Measurements from ENCODE around the gene HHIPL1. TPM values are rescaled to one million over a fixed set of nuclear protein-coding genes. Genes with fewer than 3 reads are reported as not detected.

The HHIPL1 gene
- polyA plus RNA-seq, 2 of the 4 experiments (the other 2 are of a cell fraction) = 0.19 to 0.23 TPM

- FAIRE-seq (no peak), DNase-seq (ENCODE audit: low read depth in 1 of 2, low spot score in 1 of 2) (no peak), ATAC-seq (peak; percentile 32 to 50; a peak in 3 of 6 replicates)
- H3K4me1 ChIP-seq = no peaks in the 10 kb centered on the region
- no peak overlapping the region for H3K4me2 ChIP-seq
- H3K9me3 ChIP-seq = no peaks in the 10 kb centered on the region
- no peak overlapping the region for H3K4me3 ChIP-seq
- H3K27ac ChIP-seq = no peak overlapping the region
- no peak for TF ChIP-seq CHD2 (IDR thresholded peaks at IDR 0.05; ENCODE audit: low read length, partially characterized antibody)
- no peak for TF ChIP-seq EHF (CRISPR knock-in tag; IDR thresholded peaks at IDR 0.05)
- no peak for TF ChIP-seq HMGXB4 (CRISPR knock-in tag; IDR thresholded peaks at IDR 0.05; ENCODE audit: borderline replicate concordance)
- no peak for TF ChIP-seq KDM1A (IDR thresholded peaks at IDR 0.05; ENCODE audit: low read depth)
- no peak for TF ChIP-seq CEBPB (IDR thresholded peaks at IDR 0.05)
- TF ChIP-seq ESRRA (IDR thresholded peaks at IDR 0.05; ENCODE audit: borderline replicate concordance, low read length) = no peak
- TF ChIP-seq USF2 (IDR thresholded peaks at IDR 0.05) = no peak
- 64% methylated on average over 4 of the region's 5 CpGs for WGBS (ENCODE audit: missing lambda C conversion rate)
- POLR2A ChIA-PET = no interaction called here
- CTCF ChIA-PET = interaction anchor here (1.1 to 1.5 kb wide), 3 partner anchors 8 to 161 kb away, joined by 3 to 6 read pairs (median 4); no protein-coding TSS in a partner anchor
Observed at GRCh38 chr14:99724196-99724891, 79.4 kb downstream of the HHIPL1 start.

- 85% methylated on average over 15 of the region's 15 CpGs for WGBS (ENCODE audit: missing lambda C conversion rate)
- TF ChIP-seq RCOR1 (IDR thresholded peaks at IDR 0.05; ENCODE audit: low read depth, low read length) (no peak), SMC3 (IDR thresholded peaks at IDR 0.05) (no peak), RAD21 (conservative IDR thresholded peaks at IDR 0.05 in 1 of 2, IDR thresholded peaks at IDR 0.05 in 1 of 2) (no peak), EP300 (IDR thresholded peaks at IDR 0.05) (no peak), ZFP36 (IDR thresholded peaks at IDR 0.05; ENCODE audit: borderline replicate concordance, partially characterized antibody) (no peak), NPAS2 (CRISPR knock-in tag; IDR thresholded peaks at IDR 0.05; ENCODE audit: borderline replicate concordance) (no peak), HOXB5 (CRISPR knock-in tag; IDR thresholded peaks at IDR 0.05) (no peak), POLR2AphosphoS2 (conservative IDR thresholded peaks at IDR 0.05; ENCODE audit: low read length) (no peak), HES2 (IDR thresholded peaks at IDR 0.05) (no peak), CBX8 (IDR thresholded peaks at IDR 0.05) (no peak), RARB (CRISPR knock-in tag; IDR thresholded peaks at IDR 0.05) (no peak), SREBF2 (IDR thresholded peaks at IDR 0.05) (no peak), CHD4 (IDR thresholded peaks at IDR 0.05; ENCODE audit: borderline replicate concordance) (no peak)
- ATAC-seq (no peak), FAIRE-seq (no peak), DNase-seq (ENCODE audit: low read depth in 1 of 2, low spot score in 1 of 2) (no peak)
- CTCF ChIA-PET = interaction anchor here (0.9 to 19.6 kb wide), 4 partner anchors 10 to 175 kb away, joined by 3 to 260 read pairs (median 4); no protein-coding TSS in a partner anchor
- Histone ChIP-seq H3K9me3 (no peaks in the 10 kb centered on the region), H3K4me3 (no peak overlapping the region), H3K4me1 (no peaks in the 10 kb centered on the region), H3K27ac (no peak overlapping the region), H3K4me2 (no peak overlapping the region)
- POLR2A ChIA-PET = no interaction called here
Observed at GRCh38 chr14:99724939-99725773, 80.2 kb downstream of the HHIPL1 start.
